HFF-Myc (cell line): ENCODE results near the gene GATA5.

ENCODE experiments used
- DNase-seq: peaks from one replicate; pipeline ENCODE4 v3.0.0-alpha.2; 2011; ENCODE audit warnings: low read depth; ENCODE audit errors: extremely low read depth
- H3K4me3 ChIP-seq: replicated peaks from 2 replicates; pipeline ENCODE4 v1.5.1; 2011; ENCODE audit warnings: low read depth, mild to moderate bottlenecking, control low read depth, low read length
- CTCF ChIP-seq: IDR thresholded peaks from 2 replicates; pipeline ENCODE4 v1.5.1; 2012; ENCODE audit warnings: mild to moderate bottlenecking, low read depth, low read length, control low read depth; ENCODE audit errors: missing control alignments

The GATA5 gene

GRCh38 chr20:62451156-62451767, 24.5 kb downstream of the GATA5 start:
- H3K4me3 ChIP-seq = no peak overlapping the region
- no peak for TF ChIP-seq CTCF
- no peak for DNase-seq

GRCh38 chr20:62449951-62450691, 25.7 kb downstream of the GATA5 start:
- DNase-seq = no peak
- no peak for TF ChIP-seq CTCF
- no peak overlapping the region for H3K4me3 ChIP-seq

GRCh38 chr20:62448788-62449187, 27.0 kb downstream of the GATA5 start:
- no peak overlapping the region for H3K4me3 ChIP-seq
- TF ChIP-seq CTCF = no peak
- no peak for DNase-seq

GRCh38 chr20:62448038-62448437, 27.8 kb downstream of the GATA5 start:
- TF ChIP-seq CTCF = no peak
- H3K4me3 ChIP-seq = no peak overlapping the region
- no peak for DNase-seq

GRCh38 chr20:62446888-62447869, 28.6 kb downstream of the GATA5 start:
- no peak overlapping the region for H3K4me3 ChIP-seq
- no peak for DNase-seq
- TF ChIP-seq CTCF = no peak

- no peak for DNase-seq
- no peak overlapping the region for H3K4me3 ChIP-seq
- no peak for TF ChIP-seq CTCF
These were observed 29.3 kb downstream of the GATA5 start for GRCh38 chr20:62446481-62446880.
